Subcutaneous adipose tissue (tissue), 4 donors: ENCODE measurements around the gene OSBPL9. TPM values are rescaled to one million over a fixed set of nuclear protein-coding genes. Genes with fewer than 3 reads are reported as not detected.

Experiments
- CTCF ChIP-seq: fragments of 450-650 bp; IDR thresholded peaks from one replicate; pipeline ENCODE4 v1.5.1; 2016; ENCODE audit warnings: low read depth, mild to moderate bottlenecking, control low read depth, antibody characterized with exemption, moderate library complexity
- total RNA-seq, 4 donors: library from RNA; depleted of rRNA; stranded (reverse); fragments of >200 nt; gene quantifications; one replicate each; pipeline ENCODE4 v1.1.0, GENCODE V29; 2016

Gene OSBPL9
- total RNA-seq, 4 donors from 2014 or later, result 75.2 to 197 (median 96.6) TPM

DNA sequence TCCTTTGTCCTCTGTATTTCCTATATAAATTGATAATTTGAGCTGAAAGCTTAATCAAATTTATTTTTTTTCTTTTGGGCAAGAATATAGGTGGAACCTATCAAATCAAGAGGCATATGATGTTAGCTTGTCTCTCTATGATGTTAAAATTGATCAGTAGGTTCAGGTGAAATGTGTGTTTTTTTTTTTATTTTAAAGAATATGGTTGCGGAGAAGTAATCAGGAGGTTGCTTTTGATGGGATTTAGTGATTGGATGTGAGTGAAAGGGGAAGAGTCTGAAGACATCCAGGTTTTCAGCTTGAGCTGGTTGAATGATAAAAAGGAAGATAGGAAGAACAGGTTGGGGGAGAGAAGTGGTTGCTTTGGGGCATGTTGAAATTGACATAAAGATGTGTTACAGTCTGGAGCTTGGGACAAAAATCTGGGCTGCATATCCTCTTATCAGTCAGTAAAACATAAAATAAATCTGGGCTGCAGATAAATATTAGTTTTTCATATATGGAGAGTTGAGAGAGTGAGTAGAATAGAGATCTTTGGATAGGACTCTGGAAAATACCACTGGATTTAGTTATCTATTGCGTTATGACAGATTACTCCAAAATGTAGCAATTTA is 5.1 kb downstream of the OSBPL9 start:
- no peak for TF ChIP-seq CTCF

DNA sequence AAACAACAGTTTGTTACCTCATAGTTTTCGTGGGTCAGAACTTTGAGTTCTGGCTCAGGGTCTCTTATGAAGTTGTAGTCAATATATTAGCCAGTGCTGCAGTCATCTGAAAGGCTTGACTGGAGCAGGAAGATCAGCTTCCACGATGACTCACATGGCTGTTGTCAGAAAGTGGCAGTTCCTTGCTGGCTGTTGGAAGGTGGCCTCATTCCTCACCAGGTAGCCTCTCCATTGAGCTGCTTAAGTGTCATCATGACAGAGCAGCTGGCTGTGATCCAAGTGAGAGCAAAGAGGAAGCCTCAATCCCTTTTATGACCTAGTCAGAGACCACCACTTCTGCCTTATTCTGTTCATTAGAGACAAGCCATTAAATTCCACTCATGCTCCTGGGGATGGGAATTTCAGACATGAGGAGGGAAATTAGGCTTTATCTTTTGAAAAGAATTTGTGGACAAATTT is 5.6 kb downstream of the OSBPL9 start:
- TF ChIP-seq CTCF, result no peak

- TF ChIP-seq CTCF, result no peak
Measured at GRCh38 chr1:51623025-51623424, 6.1 kb downstream of the OSBPL9 start.

DNA sequence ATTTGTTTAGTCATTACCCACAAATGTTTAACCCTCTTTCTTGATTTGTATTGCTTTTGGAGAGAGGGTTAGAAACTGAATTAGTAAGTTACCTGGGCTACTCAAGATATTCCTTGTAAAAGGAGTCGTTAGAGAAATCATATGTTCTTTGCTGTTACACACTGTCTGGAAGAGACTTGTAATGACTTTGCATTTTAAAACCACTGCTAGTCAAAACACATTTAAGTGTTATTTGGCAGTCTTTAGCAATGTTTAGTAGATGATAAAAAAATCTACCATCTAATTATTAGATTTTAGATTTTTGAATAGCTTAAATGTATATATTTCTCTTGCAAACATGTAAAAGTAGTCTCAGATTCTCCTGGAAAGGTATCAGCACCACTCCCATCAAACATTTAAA is 6.6 kb downstream of the OSBPL9 start:
- no peak for TF ChIP-seq CTCF

- TF ChIP-seq CTCF, result no peak
Measured at GRCh38 chr1:51624855-51625254, 8.0 kb downstream of the OSBPL9 start.

- TF ChIP-seq CTCF, result no peak
Measured at GRCh38 chr1:51627672-51628071, 10.8 kb downstream of the OSBPL9 start.

- no peak for TF ChIP-seq CTCF
Measured at GRCh38 chr1:51628715-51629590, 12.1 kb downstream of the OSBPL9 start.
